HL-60 (cell line): ENCODE data around the gene SLC16A12.

Experiments used
- DNase-seq, 2 experiments: peaks; one replicate each; pipeline ENCODE4 v3.0.0-alpha.2; 2010 to 2020; ENCODE audit warnings: low read depth in 1 of 2, low spot score in 1 of 2
- H3K27ac ChIP-seq: fragments of 250-450 bp; sonication (Bioruptor Pico); replicated peaks from 2 replicates; pipeline ENCODE4 v1.5.1; 2020; ENCODE audit warnings: mild to moderate bottlenecking, moderate library complexity
- H3K27me3 ChIP-seq: fragments of 250-450 bp; sonication (Bioruptor Pico); 2 replicates; pipeline ENCODE4 v1.5.1; 2021; ENCODE audit warnings: mild to moderate bottlenecking, moderate library complexity; ENCODE audit not compliant: insufficient read depth, poor library complexity, severe bottlenecking
- H3K4me3 ChIP-seq: replicated peaks from 2 replicates; pipeline ENCODE4 v1.5.1; 2011; ENCODE audit warnings: mild to moderate bottlenecking, control low read depth, low read length; ENCODE audit not compliant: insufficient read depth
- CTCF ChIP-seq: IDR thresholded peaks from one replicate; pipeline ENCODE4 v1.5.1; 2011; ENCODE audit warnings: low read length, control low read depth, inconsistent platforms; ENCODE audit not compliant: insufficient read depth
- GABPA ChIP-seq: IDR thresholded peaks from 2 replicates; pipeline ENCODE4 v1.6.1; 2012; ENCODE audit warnings: low read depth
- POLR2AphosphoS5 ChIP-seq: IDR thresholded peaks from 2 replicates; pipeline ENCODE4 v1.6.1; 2012; ENCODE audit warnings: low read depth
- REST ChIP-seq: IDR thresholded peaks from 2 replicates; pipeline ENCODE4 v1.6.1; 2012; ENCODE audit warnings: low read depth; ENCODE audit not compliant: insufficient replicate concordance
- SPI1 ChIP-seq: IDR thresholded peaks from 2 replicates; pipeline ENCODE4 v1.6.1; 2012; ENCODE audit warnings: low read depth, mild to moderate bottlenecking, borderline replicate concordance
- long read RNA-seq: library from polyadenylated mRNA; unstranded; transcript quantifications from one replicate; pipeline ENCODE4 v2.0.0, GENCODE V29; 2020

The SLC16A12 gene, protein sequence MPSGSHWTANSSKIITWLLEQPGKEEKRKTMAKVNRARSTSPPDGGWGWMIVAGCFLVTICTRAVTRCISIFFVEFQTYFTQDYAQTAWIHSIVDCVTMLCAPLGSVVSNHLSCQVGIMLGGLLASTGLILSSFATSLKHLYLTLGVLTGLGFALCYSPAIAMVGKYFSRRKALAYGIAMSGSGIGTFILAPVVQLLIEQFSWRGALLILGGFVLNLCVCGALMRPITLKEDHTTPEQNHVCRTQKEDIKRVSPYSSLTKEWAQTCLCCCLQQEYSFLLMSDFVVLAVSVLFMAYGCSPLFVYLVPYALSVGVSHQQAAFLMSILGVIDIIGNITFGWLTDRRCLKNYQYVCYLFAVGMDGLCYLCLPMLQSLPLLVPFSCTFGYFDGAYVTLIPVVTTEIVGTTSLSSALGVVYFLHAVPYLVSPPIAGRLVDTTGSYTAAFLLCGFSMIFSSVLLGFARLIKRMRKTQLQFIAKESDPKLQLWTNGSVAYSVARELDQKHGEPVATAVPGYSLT
- long read RNA-seq = 0 reads

DNA sequence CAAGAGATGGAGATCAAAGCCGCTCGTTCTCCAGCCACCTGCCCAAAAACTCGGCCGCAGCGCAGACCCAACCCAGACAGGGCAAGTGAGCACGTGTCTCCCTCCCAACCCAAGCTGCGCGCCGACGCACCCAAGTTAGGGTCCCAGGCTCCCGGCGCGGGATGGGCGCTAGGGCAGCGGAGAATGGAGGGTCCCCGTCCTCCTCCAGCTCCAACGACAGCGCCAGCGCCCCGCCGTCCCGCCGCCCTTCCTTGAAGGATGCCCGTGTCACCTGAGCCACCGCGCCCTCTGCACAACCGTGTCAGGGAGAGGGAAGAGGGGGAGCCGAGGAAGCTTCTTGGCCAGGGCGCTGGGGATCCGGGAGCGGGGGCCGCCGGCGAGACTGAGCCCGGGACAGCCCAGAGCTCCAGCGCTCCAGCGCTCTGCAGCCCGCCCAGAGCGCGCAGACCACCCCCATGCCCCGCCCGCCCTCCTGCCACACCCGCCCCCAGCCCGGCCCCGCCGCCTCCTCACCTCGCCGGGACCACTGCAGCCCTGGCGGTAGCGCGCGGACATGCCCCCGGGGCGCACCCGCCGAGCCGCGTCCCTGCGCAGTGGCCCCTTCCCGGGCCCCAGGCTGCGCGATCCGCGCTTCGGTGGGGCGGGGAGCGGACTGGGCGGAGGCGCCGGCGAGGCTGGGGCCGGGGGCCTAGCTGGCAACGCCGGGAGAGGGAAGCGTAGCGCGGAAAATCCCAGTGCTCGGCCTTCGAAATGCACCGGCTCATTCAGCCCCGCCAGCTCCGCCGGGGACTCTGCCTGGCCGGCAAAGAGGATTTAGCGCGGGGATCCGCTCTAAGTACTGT, at the start of gene SLC16A12:
SLC16A12 (minus strand) TSS at position 424 of the 842 bp plus-strand sequence. CDS start 73,016 bp downstream, outside the sequence.
- H3K27ac ChIP-seq = no peak within 1 kb of the TSS
- H3K27me3 ChIP-seq = peaks cover 42% of the 10 kb centered on the region
- TF ChIP-seq REST (no peak), SPI1 (no peak), CTCF (no peak), GABPA (no peak), POLR2AphosphoS5 (no peak)
- no peak within 1 kb of the TSS for H3K4me3 ChIP-seq
- DNase-seq = no peak

DNA sequence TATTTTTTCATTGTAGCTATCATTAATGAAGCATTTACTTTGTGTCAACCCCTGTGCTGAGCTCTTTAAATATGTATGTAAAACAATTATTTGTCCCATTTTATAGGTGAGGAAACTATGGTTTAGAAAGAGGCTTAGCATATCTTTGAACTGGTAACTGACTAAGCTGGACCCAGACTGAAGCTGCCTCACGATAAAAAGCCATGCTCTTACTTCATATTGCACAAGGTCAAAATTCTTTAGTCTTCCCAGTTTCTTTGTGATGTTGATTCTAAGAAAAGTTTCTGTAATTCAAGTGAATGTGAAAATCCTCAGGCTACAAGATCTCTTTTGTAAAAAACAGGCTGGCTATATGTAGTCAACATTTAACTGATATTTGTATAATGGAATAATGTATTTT, 46.6 kb upstream of the SLC16A12 start:
- TF ChIP-seq CTCF = no peak
- no peak for TF ChIP-seq GABPA
- no peak for TF ChIP-seq REST
- TF ChIP-seq SPI1 = no peak
- TF ChIP-seq POLR2AphosphoS5 = no peak
- no peak overlapping the region for H3K27ac ChIP-seq
- no peak for DNase-seq
- H3K4me3 ChIP-seq = no peak overlapping the region
- no peaks in the 10 kb centered on the region for H3K27me3 ChIP-seq

- Histone ChIP-seq H3K4me3 (no peak overlapping the region), H3K27me3 (no peaks in the 10 kb centered on the region), H3K27ac (no peak overlapping the region)
- DNase-seq = no peak
- TF ChIP-seq GABPA = no peak
- no peak; the same call in 1 of the 2 replicates for TF ChIP-seq SPI1
- no peak for TF ChIP-seq REST
- TF ChIP-seq CTCF = no peak
- no peak for TF ChIP-seq POLR2AphosphoS5
These were observed 44.8 kb upstream of the SLC16A12 start for GRCh38 chr10:89580243-89580642.
